WERI-Rb-1 (cell line): ENCODE measurements around the gene ASB13.
"Not testable (repeated sequence)": the region's sequence is repeated elsewhere in the genome, so short reads cannot be mapped to it uniquely, and the experiment has no call there.

Experiments
- DNase-seq: peaks from one replicate; pipeline ENCODE4 v3.0.0-alpha.2; 2020
- H3K27ac ChIP-seq: fragments of 250-450 bp; sonication (Bioruptor Pico); 2 replicates; pipeline ENCODE4 v1.5.1; 2020; ENCODE audit warnings: mild to moderate bottlenecking, moderate library complexity
- H3K27me3 ChIP-seq: fragments of 250-450 bp; sonication (Bioruptor Pico); 2 replicates; pipeline ENCODE4 v1.5.1; 2021; ENCODE audit warnings: mild to moderate bottlenecking, low read depth, moderate library complexity; ENCODE audit not compliant: insufficient read depth, severe bottlenecking
- H3K36me3 ChIP-seq: fragments of 250-450 bp; sonication (Bioruptor Pico); 2 replicates; pipeline ENCODE4 v1.5.1; 2020; ENCODE audit warnings: mild to moderate bottlenecking, moderate library complexity
- H3K4me3 ChIP-seq: 2 replicates; pipeline ENCODE4 v1.5.1; 2011; ENCODE audit warnings: low read depth, mild to moderate bottlenecking, control low read depth, low read length
- H3K9me3 ChIP-seq: fragments of 250-450 bp; sonication (Bioruptor Pico); 2 replicates; pipeline ENCODE4 v1.5.1; 2021; ENCODE audit warnings: mild to moderate bottlenecking, moderate library complexity; ENCODE audit not compliant: severe bottlenecking
- TF ChIP-seq, protein P1 (sequence below): IDR thresholded peaks from 2 replicates; pipeline ENCODE4 v1.5.1; 2011; ENCODE audit warnings: low read depth, mild to moderate bottlenecking, control low read depth, inconsistent platforms, low read length

The ASB13 gene

GRCh38 chr10:5596611-5597341 lies 69.6 kb downstream of the ASB13 start:
- no peak overlapping the region for H3K27ac ChIP-seq
- H3K4me3 ChIP-seq, result no peak overlapping the region
- no peaks in the 10 kb centered on the region for H3K36me3 ChIP-seq
- DNase-seq, result no peak
- H3K9me3 ChIP-seq, result no peaks in the 10 kb centered on the region
- no peaks in the 10 kb centered on the region for H3K27me3 ChIP-seq
- TF ChIP-seq, protein P1, sequence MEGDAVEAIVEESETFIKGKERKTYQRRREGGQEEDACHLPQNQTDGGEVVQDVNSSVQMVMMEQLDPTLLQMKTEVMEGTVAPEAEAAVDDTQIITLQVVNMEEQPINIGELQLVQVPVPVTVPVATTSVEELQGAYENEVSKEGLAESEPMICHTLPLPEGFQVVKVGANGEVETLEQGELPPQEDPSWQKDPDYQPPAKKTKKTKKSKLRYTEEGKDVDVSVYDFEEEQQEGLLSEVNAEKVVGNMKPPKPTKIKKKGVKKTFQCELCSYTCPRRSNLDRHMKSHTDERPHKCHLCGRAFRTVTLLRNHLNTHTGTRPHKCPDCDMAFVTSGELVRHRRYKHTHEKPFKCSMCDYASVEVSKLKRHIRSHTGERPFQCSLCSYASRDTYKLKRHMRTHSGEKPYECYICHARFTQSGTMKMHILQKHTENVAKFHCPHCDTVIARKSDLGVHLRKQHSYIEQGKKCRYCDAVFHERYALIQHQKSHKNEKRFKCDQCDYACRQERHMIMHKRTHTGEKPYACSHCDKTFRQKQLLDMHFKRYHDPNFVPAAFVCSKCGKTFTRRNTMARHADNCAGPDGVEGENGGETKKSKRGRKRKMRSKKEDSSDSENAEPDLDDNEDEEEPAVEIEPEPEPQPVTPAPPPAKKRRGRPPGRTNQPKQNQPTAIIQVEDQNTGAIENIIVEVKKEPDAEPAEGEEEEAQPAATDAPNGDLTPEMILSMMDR, result no peak

DNA sequence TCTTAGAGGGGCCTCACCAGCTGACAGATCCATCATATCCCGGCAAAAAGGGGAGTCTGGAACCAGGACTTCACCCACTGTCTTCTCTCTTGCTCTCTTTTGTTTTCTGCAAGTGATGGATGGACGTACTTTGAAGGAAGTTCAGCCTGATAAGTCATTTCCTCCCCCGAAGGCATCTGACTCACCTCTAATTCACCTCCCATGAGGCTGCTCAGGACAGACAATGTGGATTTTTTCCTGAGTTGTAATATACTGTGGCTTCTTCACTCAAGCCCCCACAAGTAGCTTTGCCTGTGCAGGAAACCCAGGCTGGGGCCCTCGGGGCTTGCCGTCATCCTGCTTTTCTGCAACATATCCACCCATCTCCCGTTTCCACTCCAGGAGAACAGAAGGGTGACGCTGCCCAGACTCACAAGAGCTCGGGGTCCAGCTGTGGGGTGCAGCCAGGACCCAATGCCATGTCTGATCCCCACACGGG lies 70.4 kb downstream of the ASB13 start:
- DNase-seq, result no peak
- H3K27me3 ChIP-seq, result no peaks in the 10 kb centered on the region
- no peak overlapping the region for H3K27ac ChIP-seq
- no peak overlapping the region for H3K4me3 ChIP-seq
- TF ChIP-seq, protein P1, result no peak
- H3K9me3 ChIP-seq, result no peaks in the 10 kb centered on the region
- no peaks in the 10 kb centered on the region for H3K36me3 ChIP-seq

DNA sequence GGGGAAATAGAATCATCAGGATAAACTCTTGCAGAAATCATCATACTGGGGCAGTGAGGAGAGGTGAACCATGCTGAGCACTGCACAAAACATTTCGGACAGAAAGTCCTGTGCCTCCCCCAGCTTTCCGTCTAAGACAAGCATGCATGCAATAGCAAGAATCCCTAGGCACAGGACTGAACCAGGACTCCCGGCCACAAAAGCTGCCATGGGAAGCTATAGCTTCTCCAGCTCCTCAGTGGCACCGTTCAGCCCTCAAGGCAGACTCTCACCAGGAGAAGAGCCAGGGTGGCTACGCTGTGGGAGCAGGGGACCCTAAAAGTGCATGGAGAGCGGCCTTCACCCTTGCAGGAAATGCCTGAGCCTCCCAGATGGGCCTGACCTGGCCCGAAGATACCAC lies 70.8 kb downstream of the ASB13 start:
- no peak overlapping the region for H3K4me3 ChIP-seq
- TF ChIP-seq, protein P1, result no peak
- DNase-seq, result no peak
- no peaks in the 10 kb centered on the region for H3K9me3 ChIP-seq
- H3K36me3 ChIP-seq, result no peaks in the 10 kb centered on the region
- no peaks in the 10 kb centered on the region for H3K27me3 ChIP-seq
- H3K27ac ChIP-seq, result no peak overlapping the region

- H3K27ac ChIP-seq, result no peak overlapping the region
- no peak for DNase-seq
- no peak overlapping the region for H3K4me3 ChIP-seq
- TF ChIP-seq, protein P1, result no peak
- H3K9me3 ChIP-seq, result no peaks in the 10 kb centered on the region
- H3K36me3 ChIP-seq, result no peaks in the 10 kb centered on the region
- H3K27me3 ChIP-seq, result no peaks in the 10 kb centered on the region
Observed at GRCh38 chr10:5595095-5595494, 71.3 kb downstream of the ASB13 start.

DNA sequence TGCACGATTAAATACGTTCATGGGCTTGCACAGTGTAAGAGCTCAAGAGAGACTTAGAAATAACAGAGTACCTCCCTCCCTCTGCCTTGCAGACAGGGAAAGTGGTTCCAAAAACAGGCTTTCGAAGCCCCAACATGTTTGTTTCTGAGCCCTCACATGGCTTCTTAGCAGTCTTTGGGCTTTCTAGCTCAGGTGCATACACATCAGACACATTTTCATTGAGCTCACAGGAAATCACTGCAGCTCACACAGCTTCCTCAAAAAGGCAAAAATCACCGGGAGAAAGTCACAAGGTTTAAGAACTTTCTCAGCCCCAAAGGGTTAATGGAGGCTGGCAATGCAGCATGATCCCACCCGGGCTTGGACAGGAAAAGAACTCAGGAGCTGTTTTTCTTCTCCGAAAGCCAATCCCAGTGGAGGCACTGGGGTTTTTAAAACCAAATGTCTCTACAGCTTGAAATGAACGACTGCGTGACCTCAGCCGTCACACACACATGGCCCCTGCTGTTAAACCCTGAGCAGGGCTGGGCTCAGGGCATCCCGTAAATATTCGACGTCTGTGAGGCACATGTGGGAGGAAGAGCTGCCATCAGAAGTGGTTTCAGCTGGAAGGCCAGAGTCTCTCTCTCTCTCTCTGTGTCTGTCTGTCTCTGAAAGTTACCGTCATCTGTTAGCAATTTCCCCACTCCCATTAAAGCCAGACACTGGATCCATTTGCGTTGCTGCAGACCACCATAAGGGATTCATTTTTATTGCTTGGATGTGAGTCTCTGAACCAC lies 71.9 kb downstream of the ASB13 start:
- H3K36me3 ChIP-seq, result no peaks in the 10 kb centered on the region
- no peak overlapping the region for H3K27ac ChIP-seq
- TF ChIP-seq, protein P1, result no peak
- H3K4me3 ChIP-seq, result no peak overlapping the region
- DNase-seq, result no peak
- H3K27me3 ChIP-seq, result no peaks in the 10 kb centered on the region
- no peaks in the 10 kb centered on the region for H3K9me3 ChIP-seq

- not testable (repeated sequence) for H3K9me3 ChIP-seq, H3K27me3 ChIP-seq, H3K4me3 ChIP-seq, H3K36me3 ChIP-seq, DNase-seq, H3K27ac ChIP-seq
Observed at GRCh38 chr10:5593347-5593746, 73.0 kb downstream of the ASB13 start.
